Endometrial microvascular endothelial cells (primary cell): ENCODE measurements around the gene FAM72B. TPM values are rescaled to one million over a fixed set of nuclear protein-coding genes. Genes with fewer than 3 reads are reported as not detected.
"Not testable (repeated sequence)": the region's sequence is repeated elsewhere in the genome, so short reads cannot be mapped to it uniquely, and the experiment has no call there.

Experiments
- in situ Hi-C: cut with HindIII; loops from 2 replicates; pipeline ENCODE4 v1.10.0; 2017; ENCODE audit warnings: low sequenced_read_pairs, low pct_unique_long_range_greater_than_20kb; ENCODE audit errors: inconsistent ontology term
- total RNA-seq: library from RNA; depleted of rRNA; stranded (reverse); fragments of >200 nt; gene quantifications from one replicate; pipeline ENCODE4 v1.2.3, GENCODE V29; 2015; ENCODE audit errors: inconsistent ontology term

FAM72B gene
- total RNA-seq = 9.1 TPM

- in situ Hi-C loops = not testable (repeated sequence)
These were observed at the start of gene FAM72B, which contains the start of gene SRGAP2C for GRCh38 chr1:121184290-121185127. Gene FAM72B, minus strand, starts transcription at chr1:121184340. Its CDS starts 851 bp downstream, at chr1:121183489. Gene SRGAP2C, plus strand, starts transcription at chr1:121184975. Its CDS starts 2,472 bp downstream, at chr1:121187447.

DNA sequence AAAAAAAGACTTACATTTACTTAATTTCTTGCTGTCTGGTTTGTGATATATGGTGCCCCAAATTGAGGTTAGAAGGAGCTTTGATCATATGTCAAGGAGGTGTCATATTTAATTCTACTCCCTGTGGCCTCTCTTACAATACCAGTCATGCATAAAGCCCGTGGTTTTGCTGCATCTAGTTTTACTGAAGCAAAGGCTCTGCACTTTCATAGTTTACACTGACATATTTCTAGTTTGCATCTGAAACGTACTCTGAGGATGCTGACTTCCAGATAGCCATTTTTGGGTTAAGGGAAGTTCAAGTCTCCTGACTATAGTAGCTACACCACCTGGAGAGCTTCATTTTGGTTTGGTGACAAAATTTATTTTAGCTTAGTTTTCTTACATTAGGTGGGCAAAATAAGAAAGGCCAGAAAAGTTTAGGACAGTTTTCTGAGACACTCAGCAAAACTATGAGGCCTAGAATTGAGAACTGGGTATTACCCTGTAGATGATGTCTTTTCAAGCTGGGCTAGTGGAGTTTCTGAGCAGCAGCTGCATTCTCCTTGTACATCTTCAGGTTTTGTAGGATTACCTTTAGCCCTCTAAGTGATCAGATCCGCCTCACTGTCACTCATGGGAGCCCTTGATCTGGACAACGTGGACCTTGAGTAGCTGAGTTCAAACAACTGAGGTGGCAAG, 48.4 kb upstream of the FAM72B start:
- in situ Hi-C loops = not testable (repeated sequence)

GRCh38 chr1:121230636-121231035, 46.5 kb upstream of the FAM72B start:
- in situ Hi-C loops = not testable (repeated sequence)

- in situ Hi-C loops = not testable (repeated sequence)
These were observed 43.6 kb upstream of the FAM72B start for GRCh38 chr1:121227544-121228330.

DNA sequence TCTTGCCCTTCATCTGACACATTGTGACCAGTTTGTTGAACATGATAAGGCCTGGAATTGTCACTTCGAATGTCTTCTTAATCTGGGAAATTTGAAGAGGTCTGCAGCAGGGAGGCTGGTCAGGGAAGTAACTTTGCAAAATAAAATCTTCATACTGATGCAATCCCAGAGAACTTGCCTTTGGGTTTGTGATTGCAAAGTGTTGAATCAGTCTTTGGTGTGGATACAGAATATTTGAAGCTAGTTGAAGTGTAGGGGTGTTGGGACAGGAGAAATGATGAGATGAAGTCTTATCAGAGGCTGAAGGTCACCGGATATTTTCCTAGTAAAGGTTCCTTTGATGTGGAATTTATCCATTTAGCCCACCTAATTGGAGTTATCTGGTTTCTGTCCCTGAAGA, 42.8 kb upstream of the FAM72B start:
- in situ Hi-C loops = not testable (repeated sequence)

DNA sequence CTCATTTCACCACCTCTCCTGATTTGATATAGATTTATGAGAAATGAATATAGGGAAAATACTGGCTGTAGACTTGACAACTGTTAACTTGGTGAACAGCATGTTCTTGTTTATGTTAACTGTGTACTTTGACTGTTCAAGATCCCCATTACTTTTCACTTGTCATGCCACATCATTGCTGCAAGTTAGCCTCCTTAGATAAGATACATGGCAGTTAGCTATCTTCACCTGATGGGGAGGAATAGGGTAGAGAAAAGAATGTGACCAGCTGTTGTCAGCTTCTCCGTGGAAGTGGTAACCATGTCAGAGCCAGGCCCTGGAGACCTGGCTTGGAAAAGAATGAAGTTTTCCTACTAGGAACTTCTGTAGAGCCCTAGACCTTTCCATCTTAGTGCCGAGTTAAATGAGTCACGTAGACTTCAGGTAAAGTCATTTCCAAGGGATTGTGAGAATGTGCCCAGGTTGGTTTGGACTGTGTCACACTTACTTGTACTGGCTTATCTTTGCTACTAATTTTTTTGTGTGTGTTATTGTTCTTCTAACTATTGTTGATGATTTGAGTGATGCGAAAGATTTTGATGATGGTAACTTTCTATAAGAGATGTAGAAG, 42.3 kb upstream of the FAM72B start:
- in situ Hi-C loops = not testable (repeated sequence)

GRCh38 chr1:121224714-121225113, 40.6 kb upstream of the FAM72B start:
- in situ Hi-C loops = not testable (repeated sequence)

DNA sequence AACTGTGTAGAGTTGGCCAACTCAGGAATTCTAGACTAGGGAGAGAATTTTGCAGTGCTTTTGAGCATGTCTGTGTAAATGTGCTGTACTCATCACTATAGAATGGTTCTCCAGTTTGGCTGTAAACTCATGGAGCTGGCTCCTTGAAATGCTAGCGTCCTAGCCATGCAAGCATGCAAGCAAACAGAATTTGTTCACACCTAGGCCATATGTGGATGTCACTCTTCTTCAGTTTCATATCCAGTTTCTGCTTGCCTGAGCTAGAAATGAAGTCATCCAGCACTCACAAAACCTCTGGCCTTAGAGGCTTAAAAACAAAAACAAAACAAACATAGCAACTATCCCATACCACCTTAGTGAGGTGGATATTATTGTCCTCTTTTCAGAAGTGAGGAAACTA, 37.6 kb upstream of the FAM72B start:
- in situ Hi-C loops = not testable (repeated sequence)

- in situ Hi-C loops = not testable (repeated sequence)
These were observed 32.5 kb upstream of the FAM72B start for GRCh38 chr1:121216676-121217075.

DNA sequence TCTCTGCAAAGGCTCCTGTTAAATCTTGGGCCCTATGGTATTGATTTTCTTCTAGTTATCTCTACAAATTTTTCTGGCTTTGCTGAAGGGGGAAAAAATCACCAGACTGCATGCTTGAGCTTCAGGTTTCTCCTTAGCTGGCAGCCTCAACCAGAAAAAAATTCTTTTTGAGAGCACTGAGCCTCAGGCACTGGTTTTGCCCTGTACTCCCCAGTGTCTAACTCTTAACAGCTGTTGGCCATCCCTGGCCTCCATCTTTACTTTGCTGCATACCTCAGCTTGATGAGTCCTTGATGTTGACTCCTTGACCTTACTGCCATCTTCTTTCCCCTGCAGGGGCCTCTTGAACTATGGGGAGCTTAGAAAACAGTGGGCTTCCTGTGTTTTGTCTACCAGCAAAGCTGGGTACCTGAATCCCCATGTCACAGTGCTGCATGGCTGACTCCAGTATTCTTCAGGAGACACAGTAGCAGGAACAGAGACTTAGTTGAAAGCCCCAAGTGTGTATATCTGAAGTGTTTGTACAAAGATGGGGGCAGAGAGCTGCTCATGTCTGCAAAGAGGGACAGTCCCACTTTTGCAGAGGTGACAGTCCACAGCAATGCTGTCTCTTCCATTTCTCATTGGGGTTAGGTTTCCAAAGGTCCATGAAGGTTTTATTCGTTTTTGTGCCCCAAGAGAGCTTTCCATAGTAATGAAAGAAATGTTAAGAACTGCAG, 31.7 kb upstream of the FAM72B start:
- in situ Hi-C loops = not testable (repeated sequence)

DNA sequence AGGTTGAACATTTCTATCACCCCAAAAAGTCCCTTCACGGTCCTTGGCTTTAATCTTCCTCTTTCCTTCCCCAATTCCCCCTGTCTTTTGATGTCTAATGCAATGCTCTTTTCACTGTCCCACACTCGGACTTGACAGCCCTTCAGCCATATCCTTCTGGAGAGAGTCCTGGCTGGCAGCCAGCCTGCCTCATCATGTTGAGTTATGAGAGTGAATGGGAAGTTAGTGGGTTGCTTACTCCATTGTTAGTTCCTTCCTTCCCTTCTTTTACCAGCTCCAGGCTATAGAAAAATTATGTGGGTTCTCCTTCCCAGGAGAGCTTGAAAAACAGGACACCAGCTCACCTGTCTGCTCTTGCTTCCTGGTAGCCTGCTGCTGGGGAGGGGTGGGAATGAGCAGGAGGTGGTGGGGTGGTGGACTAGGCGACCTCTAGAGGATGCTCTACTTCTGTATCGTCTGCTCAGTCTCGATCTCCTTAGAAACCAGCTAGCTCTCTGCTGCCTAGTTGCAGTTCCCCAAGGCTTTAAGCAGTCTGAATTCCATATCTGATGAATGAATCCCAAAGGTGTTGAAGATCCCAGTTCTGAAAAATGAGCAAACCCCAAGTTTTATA, 30.5 kb upstream of the FAM72B start:
- in situ Hi-C loops = not testable (repeated sequence)

DNA sequence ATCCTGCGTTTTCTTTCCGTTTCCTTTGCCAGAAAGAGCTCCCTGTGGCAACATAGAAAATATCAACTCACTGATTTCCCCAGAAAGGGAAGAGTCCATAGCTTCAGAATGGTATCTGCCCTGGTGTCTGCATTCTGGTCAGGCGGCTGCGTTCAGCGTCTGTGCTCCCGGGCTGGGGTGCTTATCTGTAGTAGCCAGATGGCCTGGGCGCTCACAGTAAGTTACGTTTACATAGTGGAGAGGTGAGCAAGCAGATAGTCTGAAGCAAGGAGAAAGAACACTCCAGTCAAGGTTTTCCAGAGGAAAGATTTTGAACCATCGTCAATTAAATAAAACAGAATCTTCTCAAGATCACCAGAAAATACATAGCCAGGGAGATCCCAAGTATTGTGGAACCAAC, 29.4 kb upstream of the FAM72B start:
- in situ Hi-C loops = not testable (repeated sequence)

GRCh38 chr1:121210778-121211177, 26.6 kb upstream of the FAM72B start:
- in situ Hi-C loops = not testable (repeated sequence)

GRCh38 chr1:121208375-121208774, 24.2 kb upstream of the FAM72B start:
- in situ Hi-C loops = not testable (repeated sequence)

DNA sequence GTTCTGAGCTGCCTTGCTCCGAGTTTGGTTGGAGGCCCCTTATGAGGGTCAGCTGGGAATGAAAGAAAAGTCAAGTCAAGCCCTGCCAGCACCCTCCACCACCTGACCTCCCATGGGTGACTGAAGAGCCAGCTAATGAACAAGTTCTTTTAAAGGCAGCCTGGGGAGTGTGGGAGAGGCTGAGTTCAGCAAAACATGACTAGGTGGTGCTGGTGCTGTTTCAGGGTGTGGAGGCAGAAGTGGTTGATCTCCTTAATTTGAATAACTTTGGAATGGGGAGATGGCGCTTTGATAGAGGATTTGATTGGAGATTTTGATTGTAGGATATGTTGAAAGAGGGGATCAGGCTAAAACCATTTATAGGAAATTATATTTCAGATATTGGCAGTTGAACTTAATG, 23.2 kb upstream of the FAM72B start:
- in situ Hi-C loops = not testable (repeated sequence)

- in situ Hi-C loops = not testable (repeated sequence)
These were observed 21.9 kb upstream of the FAM72B start for GRCh38 chr1:121205786-121206711.

DNA sequence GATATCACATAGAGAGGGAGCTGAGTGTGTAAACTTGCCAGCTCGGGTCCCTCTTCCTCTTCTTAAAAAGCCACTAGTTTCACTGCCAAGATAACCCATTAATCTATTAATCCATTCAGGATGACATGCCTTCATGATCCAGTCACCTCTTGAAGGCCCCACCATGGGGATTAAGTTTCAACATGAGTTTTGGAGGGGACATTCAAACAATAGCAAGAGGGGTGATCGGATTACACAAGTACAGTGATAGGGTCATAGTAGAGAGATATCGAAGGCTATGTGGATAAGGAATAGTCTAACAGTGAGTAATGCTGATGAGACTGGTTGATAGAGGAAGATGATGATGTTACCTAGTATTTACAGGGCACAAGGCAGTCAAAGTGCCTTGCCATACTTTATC, 18.8 kb upstream of the FAM72B start:
- in situ Hi-C loops = not testable (repeated sequence)
